ENCODE data around the gene CTNNBL1.

DNA sequence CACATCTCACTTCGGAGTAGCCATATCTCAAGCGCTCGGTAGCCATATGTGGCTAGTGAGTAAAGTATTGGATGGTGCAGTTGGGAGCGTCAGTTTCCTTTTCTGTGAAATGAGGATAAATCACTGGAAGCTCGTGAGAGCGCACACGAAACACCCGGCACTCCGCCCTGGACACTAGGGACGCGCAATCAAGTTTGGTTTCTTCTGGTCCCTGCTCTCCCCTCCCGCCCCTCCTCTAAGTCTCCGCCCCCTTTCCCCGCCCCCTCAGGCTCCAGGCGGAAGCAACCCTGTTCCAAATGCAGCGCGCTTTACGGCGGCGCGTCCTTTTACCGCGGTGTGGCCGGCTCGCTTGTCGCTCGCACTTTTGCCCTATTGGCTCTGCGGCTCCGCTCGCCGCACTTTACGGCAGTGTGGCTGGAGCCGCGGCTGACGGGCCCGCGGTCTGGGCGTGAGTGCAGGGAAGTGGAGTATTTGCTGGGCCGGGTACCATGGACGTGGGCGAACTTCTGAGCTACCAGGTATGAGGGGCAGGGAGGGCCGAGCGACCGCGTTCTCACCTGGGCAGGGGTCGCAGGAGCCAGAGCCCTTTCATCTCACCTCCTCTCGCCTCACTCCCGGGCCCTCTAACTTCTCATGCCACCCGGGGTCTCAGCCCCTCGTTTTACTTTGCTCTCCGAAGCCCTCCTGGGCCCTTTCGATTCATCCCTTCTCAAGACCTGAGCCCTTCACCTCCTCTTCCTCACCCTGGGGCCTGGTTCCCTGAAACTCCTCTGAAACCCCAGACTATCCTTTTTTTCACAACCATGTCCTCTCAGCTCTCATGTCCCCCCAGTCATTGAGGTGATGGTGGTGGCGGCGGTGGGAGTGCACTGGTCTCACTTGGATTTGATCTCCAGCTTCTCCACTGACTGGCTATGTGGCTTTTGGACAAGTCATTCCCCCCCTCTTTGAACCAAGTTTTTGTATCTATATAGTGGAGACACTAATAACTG is at the start of gene CTNNBL1:
- TF ChIP-seq, protein P1, sequence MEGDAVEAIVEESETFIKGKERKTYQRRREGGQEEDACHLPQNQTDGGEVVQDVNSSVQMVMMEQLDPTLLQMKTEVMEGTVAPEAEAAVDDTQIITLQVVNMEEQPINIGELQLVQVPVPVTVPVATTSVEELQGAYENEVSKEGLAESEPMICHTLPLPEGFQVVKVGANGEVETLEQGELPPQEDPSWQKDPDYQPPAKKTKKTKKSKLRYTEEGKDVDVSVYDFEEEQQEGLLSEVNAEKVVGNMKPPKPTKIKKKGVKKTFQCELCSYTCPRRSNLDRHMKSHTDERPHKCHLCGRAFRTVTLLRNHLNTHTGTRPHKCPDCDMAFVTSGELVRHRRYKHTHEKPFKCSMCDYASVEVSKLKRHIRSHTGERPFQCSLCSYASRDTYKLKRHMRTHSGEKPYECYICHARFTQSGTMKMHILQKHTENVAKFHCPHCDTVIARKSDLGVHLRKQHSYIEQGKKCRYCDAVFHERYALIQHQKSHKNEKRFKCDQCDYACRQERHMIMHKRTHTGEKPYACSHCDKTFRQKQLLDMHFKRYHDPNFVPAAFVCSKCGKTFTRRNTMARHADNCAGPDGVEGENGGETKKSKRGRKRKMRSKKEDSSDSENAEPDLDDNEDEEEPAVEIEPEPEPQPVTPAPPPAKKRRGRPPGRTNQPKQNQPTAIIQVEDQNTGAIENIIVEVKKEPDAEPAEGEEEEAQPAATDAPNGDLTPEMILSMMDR (IDR thresholded peaks at IDR 0.05), result peak in 1 of 3 experiments; percentile 14
- TF ChIP-seq POLR2A (IDR thresholded peaks at IDR 0.05), result no peak

Measured in testis (tissue), 2 donors.